Measurements from ENCODE around the gene RTL10.

The RTL10 gene

GRCh38 chr22:19824926-19825339 lies 29.7 kb downstream of the RTL10 start:
- no peaks in the 10 kb centered on the region for H3K27me3 ChIP-seq (ENCODE audit: control insufficient read depth, low read length)
- H3K27ac ChIP-seq (ENCODE audit: low read depth, low read length) = no peak overlapping the region

DNA sequence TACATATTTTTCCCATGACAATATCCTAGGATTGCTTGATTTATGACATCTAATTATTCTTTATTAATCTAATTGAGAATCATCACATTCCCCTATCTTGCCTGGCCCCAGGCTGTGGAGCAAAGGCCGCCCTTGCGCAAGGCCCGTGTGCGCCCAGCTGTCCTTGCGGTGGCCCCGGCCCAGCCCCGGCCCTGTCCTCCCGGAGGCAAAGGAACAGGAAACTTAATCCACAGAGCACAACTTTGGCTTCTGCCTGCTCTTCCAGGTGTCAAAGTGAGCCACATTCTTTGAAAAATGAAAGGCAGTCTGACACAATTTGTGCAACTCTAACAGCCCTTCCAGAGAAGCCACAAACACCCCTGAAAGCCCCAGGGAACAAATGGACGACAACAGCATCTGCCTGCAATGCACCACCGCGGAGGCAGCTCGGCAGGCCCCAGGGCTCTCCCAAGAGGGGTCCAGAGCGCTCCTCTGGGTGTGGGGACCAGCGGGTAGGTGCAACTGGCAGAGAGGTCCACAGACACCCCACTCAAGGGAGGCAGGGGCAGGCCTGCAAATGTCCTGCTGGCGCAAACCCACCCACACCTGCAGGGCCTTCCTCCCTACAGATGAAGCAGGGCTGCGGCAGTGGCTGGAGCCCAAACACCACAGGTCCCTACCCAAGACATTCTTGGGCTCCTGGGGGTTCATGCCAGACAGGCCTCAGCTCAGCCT lies 30.3 kb downstream of the RTL10 start:
- Histone ChIP-seq H3K4me1 (ENCODE audit: control insufficient read depth, low read length) (no peaks in the 10 kb centered on the region), H3K4me3 (ENCODE audit: low read length) (no peak overlapping the region), H3K9me3 (ENCODE audit: control insufficient read depth, insufficient read depth, low read length) (no peaks in the 10 kb centered on the region), H3K27ac (ENCODE audit: low read depth, low read length) (no peak overlapping the region), H3K4me2 (ENCODE audit: low read length) (no peak overlapping the region), H4K20me1 (ENCODE audit: control insufficient read depth, insufficient read depth, low read depth, low read length) (no peaks in the 10 kb centered on the region), H3F3A (ENCODE audit: control insufficient read depth, insufficient read depth) (no peaks in the 10 kb centered on the region), H3K79me2 (ENCODE audit: control insufficient read depth, low read length) (0 out of 2 replicates have a peak, but pooled peaks cover 3% of the 10 kb centered on the region), H3K27me3 (ENCODE audit: control insufficient read depth, low read length) (no peaks in the 10 kb centered on the region), H3K36me3 (ENCODE audit: control insufficient read depth, low read length) (no peaks in the 10 kb centered on the region), H3K9me2 (replicated peaks; ENCODE audit: control insufficient read depth, low read length) (no peaks in the 10 kb centered on the region)
- TF ChIP-seq CTCF (IDR thresholded peaks at IDR 0.05; ENCODE audit: low read depth, low read length, poor library complexity, severe bottlenecking) (no peak), EZH2phosphoT487 (IDR thresholded peaks at IDR 0.05; ENCODE audit: borderline replicate concordance, low read length) (no peak)

More at GRCh38 chr22:19824926-19825339, 29.7 kb downstream of the RTL10 start:
- Histone ChIP-seq H3K4me2 (ENCODE audit: low read length) (no peak overlapping the region), H4K20me1 (ENCODE audit: control insufficient read depth, insufficient read depth, low read depth, low read length) (no peaks in the 10 kb centered on the region), H3K4me1 (ENCODE audit: control insufficient read depth, low read length) (no peaks in the 10 kb centered on the region), H3K4me3 (ENCODE audit: low read length) (no peak overlapping the region), H3K36me3 (ENCODE audit: control insufficient read depth, low read length) (no peaks in the 10 kb centered on the region), H3K79me2 (ENCODE audit: control insufficient read depth, low read length) (0 out of 2 replicates have a peak, but pooled peaks cover 3% of the 10 kb centered on the region), H3K9me2 (replicated peaks; ENCODE audit: control insufficient read depth, low read length) (no peaks in the 10 kb centered on the region), H3F3A (ENCODE audit: control insufficient read depth, insufficient read depth) (no peaks in the 10 kb centered on the region), H3K9me3 (ENCODE audit: control insufficient read depth, insufficient read depth, low read length) (no peaks in the 10 kb centered on the region)
- TF ChIP-seq EZH2phosphoT487 (IDR thresholded peaks at IDR 0.05; ENCODE audit: borderline replicate concordance, low read length) (no peak), CTCF (IDR thresholded peaks at IDR 0.05; ENCODE audit: low read depth, low read length, poor library complexity, severe bottlenecking) (no peak)

DNA sequence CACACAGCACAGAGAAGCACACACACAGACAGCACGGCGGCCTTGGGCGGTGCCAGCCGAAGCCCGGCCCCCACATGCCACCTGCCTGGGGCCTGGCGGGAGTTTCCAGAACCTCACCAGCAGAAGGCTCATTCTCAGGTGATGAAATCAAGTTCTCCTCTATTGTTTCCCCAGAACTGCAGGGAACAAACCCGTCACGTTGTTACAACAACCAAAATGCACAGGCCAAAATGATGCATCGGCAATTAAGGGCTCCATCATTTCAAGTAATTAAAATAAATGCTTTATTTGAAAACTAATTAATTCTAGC lies 30.8 kb downstream of the RTL10 start:
- no peaks in the 10 kb centered on the region for H3K36me3 ChIP-seq (ENCODE audit: control insufficient read depth, low read length)
- H3F3A ChIP-seq (ENCODE audit: control insufficient read depth, insufficient read depth) = no peaks in the 10 kb centered on the region
- H3K27me3 ChIP-seq (ENCODE audit: control insufficient read depth, low read length) = no peaks in the 10 kb centered on the region
- no peaks in the 10 kb centered on the region for H3K9me3 ChIP-seq (ENCODE audit: control insufficient read depth, insufficient read depth, low read length)
- H3K27ac ChIP-seq (ENCODE audit: low read depth, low read length) = no peak overlapping the region
- H3K4me3 ChIP-seq (ENCODE audit: low read length) = no peak overlapping the region
- H3K79me2 ChIP-seq (ENCODE audit: control insufficient read depth, low read length) = 0 out of 2 replicates have a peak, but pooled peaks cover 3% of the 10 kb centered on the region
- no peak overlapping the region for H3K4me2 ChIP-seq (ENCODE audit: low read length)
- no peaks in the 10 kb centered on the region for H3K4me1 ChIP-seq (ENCODE audit: control insufficient read depth, low read length)
- H3K9me2 ChIP-seq (replicated peaks; ENCODE audit: control insufficient read depth, low read length) = no peaks in the 10 kb centered on the region
- TF ChIP-seq EZH2phosphoT487 (IDR thresholded peaks at IDR 0.05; ENCODE audit: borderline replicate concordance, low read length) (no peak), CTCF (IDR thresholded peaks at IDR 0.05; ENCODE audit: low read depth, low read length, poor library complexity, severe bottlenecking) (no peak)
- H4K20me1 ChIP-seq (ENCODE audit: control insufficient read depth, insufficient read depth, low read depth, low read length) = no peaks in the 10 kb centered on the region
